Pancreas (tissue), 10 donors: ENCODE results near the gene ETS2. TPM values are rescaled to one million over a fixed set of nuclear protein-coding genes. Genes with fewer than 3 reads are reported as not detected.

ENCODE experiments used
- ATAC-seq, 4 donors: fragments of 200-7000 bp; cut with Tn5 transposase; one replicate each; pipeline versions ENCODE4 v1.8.0 to v1.9.1; 2020; ENCODE audit warnings: mild to moderate bottlenecking in 4 of 4, moderate library complexity in 4 of 4
- DNase-seq, 6 donors: peaks; one replicate each; pipeline ENCODE4 v3.0.0-alpha.2; 2020
- FAIRE-seq: peaks from 2 replicates; lab custom pipeline; 2012; peaks lifted over from hg19 to GRCh38; lab: Jason Lieb, UNC
- H3K27ac ChIP-seq, 4 donors: fragments of 200-600 bp; sonication (generic); 1 replicate in 3 of 4; 2 replicates in 1 of 4; pipeline versions ENCODE4 v1.5.0 to v1.8.0; 2020
- H3K27me3 ChIP-seq, 4 donors: fragments of 200-600 bp; one replicate each; pipeline ENCODE4 v1.8.0; 2021
- H3K36me3 ChIP-seq, 3 donors: fragments of 200-600 bp; sonication (generic) in 1 of 3; one replicate each; pipeline versions ENCODE4 v1.5.0 to v1.8.0; 2020 to 2021
- H3K4me1 ChIP-seq, 3 donors: fragments of 200-600 bp; one replicate each; pipeline ENCODE4 v1.8.0; 2021
- H3K4me3 ChIP-seq, 4 donors: fragments of 200-600 bp; sonication (generic) in 2 of 4; one replicate each; pipeline versions ENCODE4 v1.5.0 to v1.8.0; 2020 to 2021
- H3K9me3 ChIP-seq, 4 donors: fragments of 200-600 bp; one replicate each; pipeline ENCODE4 v1.8.0; 2021
- CTCF ChIP-seq, 4 donors: fragments of 200-600 bp; sonication (generic) in 3 of 4; IDR thresholded peaks; one replicate each; pipeline versions ENCODE4 v1.5.0 to v1.8.0; 2021; ENCODE audit warnings: antibody characterized with exemption in 4 of 4
- WGBS, 2 donors: extraction: QIAGEN DNeasy Blood & Tissue Kit; methylation state at CpG; one replicate each; pipeline ENCODE4 v1.1.7; 2013; 5-methylcytosine and 5-hydroxymethylcytosine counted together
- intact Hi-C, 3 donors: fragments of 100-400 bp; cut with DNase I; formaldehyde crosslinking; loops; one replicate each; pipeline versions ENCODE4 v1.11.1 to v1.14.2; 2022
- polyA plus RNA-seq, 2 donors: library from polyadenylated mRNA; stranded (reverse); fragments of 200-250 nt; gene quantifications; one replicate each; pipeline ENCODE4 v1.2.3, GENCODE V29; 2013
- total RNA-seq, 6 donors: library from RNA; stranded (reverse); fragmentation: NEBNext Ultra II Directional in 4 of 6; extraction: Animal tissue kit (Norgen Biotek cat#: 25700) in 4 of 6; gene quantifications; one replicate each; pipeline versions ENCODE4 v1.2.1 to v1.2.4, GENCODE V29; 2021 to 2023
- donor health status: healthy with polysubstance abuse.
- donor health status: DM: no; HTN: no; CAD: no; lungs with moderate emphysema.
- donor health status: DM: no; HTN: no; CAD: no.
- donor health status: control.
- donor health status: control.
- donor health status: Bipolar disorder and iron deficiency.
- donor health status: DM: yes; HTN: yes; CAD: no.
- donor health status: DM: no; HTN: no; CAD: no.
- donor health status: DM: no; HTN: no; CAD: no.
- donor health status: DM: yes; HTN: yes; CAD: no.

ETS2 gene
- total and polyA plus RNA-seq, 8 donors: 10.6 to 30.0 (median 17.9) TPM

- Histone ChIP-seq H3K36me3 (no peaks in the 10 kb centered on the region), H3K27me3 (peaks cover 0 to 3% (median 0%) of the 10 kb centered on the region in 4 donors), H3K9me3 (no peaks in the 10 kb centered on the region), H3K27ac (no peak overlapping the region), H3K4me1 (no peaks in the 10 kb centered on the region), H3K4me3 (no peak overlapping the region)
- FAIRE-seq (no peak), ATAC-seq (no peak), DNase-seq (no peak)
- 77 to 88% methylated on average over 12 of the region's 12 CpGs for WGBS, 2 donors
- intact Hi-C loops: loop anchor here in 1 of 3 donors (10.0 kb wide), 1 partner anchor 66 kb away; no protein-coding TSS in a partner anchor
- TF ChIP-seq CTCF (IDR thresholded peaks at IDR 0.05): no peak
Measured at GRCh38 chr21:38800924-38801744, 4.6 kb upstream of the ETS2 start.

GRCh38 chr21:38802050-38803026, 3.4 kb upstream of the ETS2 start:
- H3K27me3 ChIP-seq: peaks cover 0 to 3% (median 0%) of the 10 kb centered on the region in 4 donors
- H3K4me3 ChIP-seq: no peak overlapping the region
- ATAC-seq: no peak
- intact Hi-C loops: loop anchor here in 1 of 3 donors (10.0 kb wide), 1 partner anchor 68 kb away; no protein-coding TSS in a partner anchor
- DNase-seq: no peak
- no peaks in the 10 kb centered on the region for H3K4me1 ChIP-seq
- no peak for TF ChIP-seq CTCF (IDR thresholded peaks at IDR 0.05)
- no peaks in the 10 kb centered on the region for H3K36me3 ChIP-seq
- WGBS, 2 donors: 69 to 70% methylated on average over 16 of the region's 16 CpGs
- FAIRE-seq: no peak
- no peaks in the 10 kb centered on the region for H3K9me3 ChIP-seq
- no peak overlapping the region for H3K27ac ChIP-seq

DNA sequence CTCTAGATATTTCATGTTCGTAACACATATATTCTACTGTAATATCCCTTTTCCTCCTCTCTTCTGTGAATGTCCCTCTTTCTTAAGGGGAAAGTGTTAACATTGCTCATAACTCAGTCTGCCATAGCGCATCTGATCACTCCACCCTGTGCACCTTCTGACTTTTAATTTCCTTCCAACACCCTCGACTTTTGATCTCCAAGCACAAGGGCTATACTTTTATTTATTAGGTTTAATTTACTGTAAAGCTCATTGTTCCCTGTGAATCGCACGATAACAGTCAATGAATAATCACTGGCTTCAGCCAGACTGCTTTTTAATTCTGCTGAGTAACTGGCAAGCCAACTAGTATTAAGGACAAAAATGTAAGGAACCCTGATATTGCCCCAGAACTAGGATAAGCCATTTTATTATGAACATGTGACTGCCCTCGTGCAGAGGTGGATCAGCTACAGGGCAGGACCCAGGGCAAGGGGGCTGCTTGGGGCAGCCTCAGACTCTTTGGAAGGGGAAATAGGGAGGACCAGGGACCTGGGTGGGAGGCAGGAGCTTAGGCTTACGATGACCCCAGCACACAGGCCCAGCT, 2.6 kb upstream of the ETS2 start:
- DNase-seq: no peak
- Histone ChIP-seq H3K9me3 (no peaks in the 10 kb centered on the region), H3K27ac (no peak overlapping the region), H3K4me3 (no peak overlapping the region), H3K27me3 (no peaks in the 10 kb centered on the region), H3K36me3 (no peaks in the 10 kb centered on the region), H3K4me1 (no peaks in the 10 kb centered on the region)
- no peak for ATAC-seq
- intact Hi-C loops: loop anchor here in 1 of 3 donors (10.0 kb wide), 1 partner anchor 68 kb away; no protein-coding TSS in a partner anchor
- no peak for FAIRE-seq
- TF ChIP-seq CTCF (IDR thresholded peaks at IDR 0.05): no peak
- 71 to 74% methylated on average over 7 of the region's 7 CpGs for WGBS, 2 donors

- Histone ChIP-seq H3K4me3 (no peak overlapping the region), H3K4me1 (no peaks in the 10 kb centered on the region), H3K27ac (peak overlapping the region; percentile 56 to 90 (median 87)), H3K9me3 (no peaks in the 10 kb centered on the region), H3K36me3 (no peaks in the 10 kb centered on the region), H3K27me3 (no peaks in the 10 kb centered on the region)
- ATAC-seq (no peak), DNase-seq (no peak), FAIRE-seq (no peak)
- TF ChIP-seq CTCF (IDR thresholded peaks at IDR 0.05): no peak
- WGBS, 2 donors: 62 to 68% methylated on average over 13 of the region's 13 CpGs
- intact Hi-C loops: loop anchor here in 1 of 3 donors (10.0 kb wide), 1 partner anchor 69 kb away; no protein-coding TSS in a partner anchor
Measured at GRCh38 chr21:38804030-38804788, 1.5 kb upstream of the ETS2 start.
